GM19452 (cell line): ENCODE data around the gene CELA1.
"Not testable (repeated sequence)": the region's sequence is repeated elsewhere in the genome, so short reads cannot be mapped to it uniquely, and the experiment has no call there.

ENCODE experiments used
- ATAC-seq: cut with Tn5 transposase; IDR thresholded peaks from one replicate; pipeline ENCODE4 v1.9.1; 2021; ENCODE audit not compliant: unreplicated experiment

CELA1 gene

DNA sequence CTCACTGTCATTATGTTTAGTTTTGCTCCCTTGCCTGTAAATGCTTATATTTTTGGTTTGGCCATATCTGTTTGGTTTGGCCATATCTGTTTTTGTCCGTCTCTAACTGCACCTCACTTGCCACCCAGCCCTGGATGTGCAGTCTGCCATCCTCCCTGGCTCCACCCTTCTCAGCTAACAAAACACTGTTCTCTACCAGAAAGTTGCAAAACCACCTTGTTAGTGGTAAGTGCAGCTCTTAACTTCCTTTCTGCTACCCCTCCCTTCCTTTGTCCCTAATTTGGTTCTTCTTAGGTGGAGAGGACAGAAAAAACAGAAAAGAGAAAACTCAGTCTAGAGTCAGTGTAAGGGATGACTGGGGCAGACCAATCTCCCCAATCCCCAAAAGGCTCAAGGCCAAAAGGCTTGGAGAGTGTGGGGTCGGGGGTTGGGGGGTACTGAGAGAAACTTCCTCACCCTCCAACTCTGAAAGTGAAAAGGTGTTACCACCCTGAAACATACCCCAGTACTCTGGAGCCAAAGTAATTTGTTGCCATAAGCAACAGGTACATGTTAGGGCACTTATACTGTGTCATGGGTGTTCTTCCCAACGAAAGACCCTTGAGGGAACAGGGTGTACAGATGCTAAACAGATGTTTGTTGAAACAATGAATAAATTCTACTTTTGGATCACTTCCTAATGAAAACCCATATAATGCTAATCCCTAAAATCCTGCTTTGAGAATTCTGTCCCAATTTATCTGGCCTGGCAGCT lies 27.5 kb downstream of the CELA1 start:
- ATAC-seq: no peak

DNA sequence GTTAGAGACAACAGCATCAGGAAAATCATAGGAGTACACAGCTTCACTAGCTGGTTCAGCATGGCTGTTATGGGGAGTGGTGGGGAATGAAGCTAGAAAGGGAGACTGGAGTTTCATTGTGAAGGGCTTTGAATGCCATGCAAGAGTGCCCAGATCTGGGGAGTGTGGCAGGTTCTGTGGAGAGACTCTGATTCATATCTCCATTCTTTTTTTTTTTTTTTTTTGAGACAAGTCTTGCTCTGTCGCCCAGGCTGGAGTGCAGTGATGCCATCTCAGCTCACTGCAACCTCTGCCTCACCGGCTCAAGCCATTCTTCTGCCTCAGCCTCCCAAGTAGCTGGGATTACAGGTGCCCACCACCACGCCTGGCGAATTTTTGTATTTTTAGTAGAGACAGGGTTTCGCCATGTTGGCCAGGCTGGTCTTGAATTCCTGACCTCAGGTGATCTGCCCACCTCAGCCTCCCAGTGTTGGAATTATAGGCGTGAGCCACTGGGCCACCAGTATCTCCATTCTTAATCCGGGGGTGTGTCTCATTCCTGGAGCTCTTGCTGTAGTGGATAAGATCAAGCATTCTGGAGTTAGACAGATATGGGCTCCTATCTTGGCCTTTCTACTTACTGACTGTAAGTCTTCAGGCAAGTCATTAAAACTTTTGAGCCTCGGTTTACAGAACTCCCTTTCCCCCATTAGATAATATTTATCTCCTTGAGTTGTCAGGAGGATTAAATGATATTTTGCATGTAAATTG lies 28.2 kb downstream of the CELA1 start:
- ATAC-seq: not testable (repeated sequence)

DNA sequence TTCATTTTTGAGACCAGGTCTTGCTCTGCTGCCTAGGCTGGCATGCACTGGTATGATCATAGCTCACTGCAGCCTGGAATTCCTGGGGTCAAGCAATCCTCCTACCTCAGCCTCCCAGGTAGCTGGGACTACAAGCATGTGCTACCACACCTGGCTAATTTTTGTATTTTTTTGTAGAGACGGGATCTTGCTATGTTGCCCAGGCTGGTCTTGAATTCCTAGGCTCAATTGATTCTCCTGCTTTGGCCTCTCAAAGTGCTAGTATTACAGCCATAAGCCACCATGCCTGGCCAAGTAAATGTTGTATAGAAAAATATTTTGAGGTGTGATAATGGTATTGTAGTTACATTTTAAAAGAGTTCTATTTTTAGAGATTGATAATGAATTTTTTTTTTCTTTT lies 35.1 kb downstream of the CELA1 start:
- no peak for ATAC-seq

DNA sequence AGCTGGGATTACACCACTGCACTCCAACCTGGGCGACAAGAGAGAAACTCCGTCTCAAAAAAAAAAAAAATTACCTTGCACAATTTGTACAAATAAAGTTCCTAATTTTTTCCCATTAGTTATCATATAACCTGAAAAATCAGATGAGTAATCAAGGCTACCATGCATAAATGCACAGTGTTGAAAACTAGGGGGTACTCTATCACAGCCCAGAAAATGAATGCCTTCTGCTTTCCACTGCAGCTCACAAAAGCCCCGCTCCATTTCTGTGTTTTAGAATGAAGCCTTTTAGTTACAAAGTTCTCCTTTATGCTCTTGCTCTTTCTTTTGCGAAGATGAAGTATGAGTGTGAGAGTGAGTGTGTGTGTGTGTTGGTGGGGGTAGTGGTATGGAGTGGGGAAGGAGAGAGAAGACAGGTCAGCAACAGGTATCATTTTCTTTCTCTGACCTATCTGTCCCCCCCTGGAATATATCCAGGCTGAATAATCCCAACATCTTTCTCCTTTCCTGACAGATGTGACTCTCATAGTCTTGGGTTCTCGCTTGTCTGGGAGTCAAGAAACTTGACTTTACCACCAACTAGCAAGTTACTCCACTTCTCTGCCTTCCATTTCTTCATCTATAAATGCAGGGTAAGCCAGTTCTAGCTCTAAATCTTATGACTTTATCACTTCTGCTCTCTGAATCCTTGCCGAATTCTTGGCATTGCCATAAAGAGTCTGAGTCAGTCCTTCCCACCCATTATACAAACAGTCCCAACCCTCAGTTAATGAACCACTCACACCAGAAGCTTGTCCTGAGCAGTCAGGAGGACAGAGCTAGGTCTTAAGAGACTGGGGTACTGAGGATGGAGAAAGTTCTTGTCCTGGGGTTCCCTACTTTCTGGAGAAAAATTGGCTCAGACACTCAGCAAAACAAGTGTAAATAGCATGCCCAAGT lies 38.6 kb downstream of the CELA1 start:
- no peak for ATAC-seq

DNA sequence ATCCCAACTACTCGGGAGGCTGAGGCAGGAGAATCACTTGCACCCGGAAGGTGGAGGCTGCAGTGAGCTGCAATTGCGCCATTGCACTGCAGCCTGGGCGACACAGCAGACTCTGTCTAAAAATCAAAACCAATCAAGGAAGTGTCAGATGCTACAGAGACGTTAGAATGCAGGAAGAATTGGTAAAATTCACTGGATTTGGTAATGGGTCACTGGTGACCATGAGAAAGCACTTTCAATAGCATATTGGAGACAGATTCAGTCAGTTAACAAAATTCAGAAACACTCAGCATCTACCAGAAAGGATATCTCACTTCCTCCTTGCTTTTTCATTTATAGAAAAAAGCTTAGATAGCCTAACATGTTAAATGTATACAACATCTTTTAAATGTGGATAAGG lies 40.0 kb downstream of the CELA1 start:
- ATAC-seq: no peak

DNA sequence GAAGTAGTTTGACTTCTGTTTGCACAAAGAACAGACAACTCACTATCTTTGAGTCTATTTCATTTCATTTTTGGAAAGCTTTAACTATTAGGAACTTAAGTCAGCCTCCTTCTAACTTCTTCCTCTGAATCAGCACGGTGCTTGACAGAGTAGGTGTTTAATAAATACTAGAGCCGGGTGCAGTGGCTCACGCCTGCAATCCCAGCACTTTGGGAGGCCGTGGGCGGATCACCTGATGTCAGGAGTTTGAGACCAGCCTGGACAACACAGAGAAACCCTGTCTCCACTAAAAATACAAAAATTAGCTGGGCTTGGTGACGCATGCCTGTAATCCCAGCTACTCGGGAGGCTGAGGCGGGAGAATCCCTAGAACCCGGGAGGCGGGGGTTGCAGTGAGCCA lies 45.7 kb downstream of the CELA1 start:
- not testable (repeated sequence) for ATAC-seq

DNA sequence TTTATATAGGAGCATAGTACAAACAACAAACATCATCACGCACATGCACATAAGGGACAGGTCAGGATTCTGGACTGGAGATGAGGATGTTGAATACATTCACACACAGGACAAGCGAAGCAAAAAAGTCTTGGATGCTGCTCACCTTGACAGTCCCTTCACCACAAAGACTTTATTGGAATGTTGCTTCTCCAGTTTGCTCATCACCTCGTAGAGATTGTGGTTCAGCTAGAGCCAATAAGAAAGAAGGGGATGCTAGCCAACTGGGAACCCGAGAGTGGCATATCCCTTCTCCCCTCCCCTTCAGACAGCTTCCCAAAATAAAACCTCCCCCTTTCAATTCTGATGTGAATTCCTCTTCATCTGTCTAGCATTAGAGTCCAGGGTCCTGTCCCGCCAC lies 50.8 kb downstream of the CELA1 start:
- no peak for ATAC-seq

DNA sequence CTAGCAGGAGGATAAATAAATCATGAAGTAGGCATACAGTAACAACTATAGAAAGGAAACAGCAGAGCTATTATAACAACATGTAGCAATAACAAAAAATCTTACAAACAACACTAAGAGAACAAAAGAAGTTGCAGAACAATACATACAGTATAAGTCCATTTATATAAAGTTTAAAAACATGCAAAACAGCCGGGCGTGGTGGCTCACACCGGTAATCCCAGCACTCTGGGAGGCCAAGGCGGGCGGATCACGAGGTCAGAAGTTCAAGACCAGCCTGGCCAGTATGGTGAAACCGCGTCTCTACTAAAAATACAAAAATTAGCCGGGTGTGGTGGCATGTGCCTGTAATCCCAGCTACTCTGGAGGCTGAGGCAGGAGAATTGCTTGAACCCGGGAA lies 52.4 kb downstream of the CELA1 start:
- ATAC-seq: not testable (repeated sequence)

DNA sequence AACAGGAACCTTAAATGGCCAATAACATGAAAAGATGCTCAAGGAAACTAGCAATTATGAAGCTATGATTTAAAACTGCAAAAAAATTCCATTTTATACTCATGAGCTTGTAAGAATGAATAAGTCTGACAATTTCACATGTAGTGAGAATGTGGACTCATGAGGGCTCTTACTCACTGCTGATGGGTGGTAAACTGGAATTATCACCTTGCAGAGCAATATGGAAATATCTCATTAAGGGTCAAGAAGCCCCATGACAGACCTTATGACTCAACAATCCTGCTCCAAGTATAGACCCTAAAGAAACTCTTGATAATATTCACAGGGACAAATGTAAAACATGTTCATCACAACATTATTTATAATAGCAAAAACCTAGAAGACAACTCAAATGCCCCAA lies 52.8 kb downstream of the CELA1 start:
- no peak for ATAC-seq

DNA sequence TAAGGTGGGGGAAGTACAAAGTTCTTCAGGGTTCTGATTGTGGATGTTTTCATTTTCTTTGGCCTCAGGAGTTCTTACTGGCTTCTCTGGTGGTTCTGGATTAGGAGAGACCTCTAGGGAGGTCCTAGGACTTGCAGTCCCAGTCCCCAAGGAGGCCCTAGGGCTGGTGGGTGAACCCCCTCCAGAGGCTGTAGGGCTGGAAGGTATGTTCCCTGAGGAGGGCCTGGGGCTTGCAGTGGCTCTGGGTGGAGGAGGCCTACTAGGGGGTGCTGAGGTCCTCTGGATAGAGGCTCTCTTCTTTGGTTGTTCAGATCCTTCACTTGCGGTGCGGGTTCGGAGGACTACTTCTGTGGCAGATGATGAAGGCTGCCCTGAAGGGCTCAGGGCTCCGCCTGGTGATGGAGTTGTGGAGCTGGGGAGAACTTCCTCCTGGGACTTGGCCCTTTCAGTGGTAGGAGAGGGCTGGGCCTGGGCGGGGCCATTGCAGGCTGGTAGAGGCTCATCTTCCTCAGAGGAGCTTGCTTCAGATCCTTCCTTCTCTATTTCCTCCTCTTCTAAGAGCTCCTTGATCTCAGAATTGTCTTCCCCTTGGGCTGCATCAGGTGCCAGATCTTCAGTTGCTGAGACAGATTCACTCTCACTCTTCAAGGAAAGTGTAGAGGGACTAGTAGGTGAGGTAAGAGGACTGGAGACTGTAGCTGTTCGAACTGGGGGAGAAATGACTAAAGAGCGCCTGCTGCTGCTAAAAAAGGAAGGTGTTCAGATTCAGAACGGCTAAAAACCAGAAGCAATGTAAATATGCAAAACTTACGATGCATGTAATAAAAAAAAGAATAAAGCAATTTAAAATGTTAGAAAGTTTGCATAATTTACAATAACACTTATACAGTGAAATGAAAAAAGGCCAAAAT lies 54.6 kb downstream of the CELA1 start:
- ATAC-seq: not testable (repeated sequence)

DNA sequence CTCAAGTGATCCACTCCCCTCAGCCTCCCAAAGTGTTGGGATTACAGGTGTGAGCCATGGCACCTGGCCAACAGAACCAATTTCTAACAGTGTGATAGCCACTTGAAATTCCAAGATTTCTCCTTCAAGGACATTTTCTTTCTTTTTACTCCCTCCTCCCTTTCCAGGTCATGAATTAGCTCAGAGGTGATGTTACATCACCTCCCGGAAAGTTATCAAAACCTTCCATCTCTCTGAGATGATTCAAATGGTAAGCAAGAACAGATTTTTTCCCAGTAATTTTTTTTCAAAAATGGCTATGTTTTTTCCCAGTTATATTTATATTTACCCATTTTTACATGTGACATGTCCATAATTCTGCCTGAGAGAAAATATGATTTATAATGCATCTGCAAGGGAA lies 60.6 kb downstream of the CELA1 start:
- ATAC-seq: no peak

DNA sequence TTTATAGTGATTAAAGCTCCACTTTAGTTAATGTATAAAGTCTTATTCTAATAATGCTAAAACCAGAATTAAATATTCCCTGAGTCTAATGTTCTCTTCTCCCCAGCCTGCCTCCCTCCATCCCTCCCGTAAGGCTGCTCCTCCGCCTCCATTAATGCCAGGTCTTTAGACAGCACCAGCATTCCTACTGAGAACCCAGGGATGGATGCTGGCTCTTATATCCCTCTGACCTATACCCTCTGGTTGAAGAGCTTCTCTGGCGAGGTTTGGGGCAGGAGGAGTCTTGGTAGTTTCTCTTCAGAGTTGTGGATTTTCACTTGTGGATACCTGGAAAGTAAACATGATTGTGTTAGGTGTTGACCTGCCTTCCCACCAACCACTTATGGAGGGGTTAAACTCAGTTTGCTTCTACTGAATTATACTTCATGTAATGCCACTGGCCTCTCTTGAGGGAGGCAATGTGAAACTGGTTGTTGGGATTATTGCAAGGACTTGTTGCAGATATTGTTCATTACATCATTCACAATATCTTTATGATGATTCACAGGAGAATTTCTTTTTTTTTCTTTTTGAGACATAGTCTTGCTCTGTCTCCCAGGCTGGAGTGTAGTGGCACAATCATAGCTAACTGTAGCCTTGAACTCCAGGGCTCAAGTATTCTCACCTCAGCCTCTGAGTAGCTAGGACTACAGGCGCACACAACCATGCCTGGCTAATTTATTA lies 65.1 kb downstream of the CELA1 start:
- no peak for ATAC-seq
